ENCODE results near the gene KLF13. TPM values are rescaled to one million over a fixed set of nuclear protein-coding genes. Genes with fewer than 3 reads are reported as not detected.

KLF13 gene
- total RNA-seq, 2 donors from 2014 or later: 95.1 to 153 TPM

- Mint-ChIP-seq H3K36me3 (no peaks in the 10 kb centered on the region), H3K9me3 (no peaks in the 10 kb centered on the region), H3K27ac (no peak overlapping the region), H3K4me1 (ENCODE audit: low read depth in 2 of 2) (peaks cover 3 to 5% of the 10 kb centered on the region in 2 donors), H3K27me3 (no peaks in the 10 kb centered on the region), H3K4me3 (no peak overlapping the region)
- ATAC-seq (no peak), DNase-seq (ENCODE audit: low spot score) (no peak)
Measured at GRCh38 chr15:31303726-31304648, 22.6 kb upstream of the KLF13 start.

DNA sequence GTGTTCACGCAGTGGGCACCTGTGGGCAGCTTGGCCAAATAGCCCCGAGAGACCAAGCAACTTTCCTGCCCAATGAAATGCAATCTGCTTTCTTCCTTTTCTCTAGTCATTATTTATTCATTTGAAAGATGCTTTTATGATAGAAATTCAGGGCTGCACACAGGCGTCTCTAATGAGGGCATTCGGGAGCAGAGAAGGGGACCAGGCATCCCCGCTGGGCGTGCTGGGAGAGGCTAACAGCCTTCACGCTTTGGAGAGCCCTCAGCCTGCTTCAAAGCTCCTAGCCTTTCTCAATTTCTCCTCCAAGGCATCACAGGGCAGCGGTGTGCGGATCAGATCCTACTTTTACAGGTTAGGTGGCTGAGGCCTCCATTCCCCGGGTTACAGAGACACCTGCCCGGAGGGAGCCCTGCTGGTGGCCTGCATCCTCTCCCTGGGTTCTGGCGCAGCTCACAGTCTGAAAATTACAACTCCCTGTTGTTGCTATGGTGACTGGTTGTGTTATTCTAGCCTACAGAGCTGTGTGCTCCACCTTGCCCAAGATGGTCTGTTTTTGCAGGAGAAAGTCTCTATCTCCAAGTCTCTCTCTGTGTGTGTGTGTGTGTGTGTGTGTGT is 21.8 kb upstream of the KLF13 start:
- DNase-seq (ENCODE audit: low spot score): no peak
- no peaks in the 10 kb centered on the region for H3K36me3 Mint-ChIP-seq
- ATAC-seq: no peak
- peaks cover 3 to 5% of the 10 kb centered on the region in 2 donors for H3K4me1 Mint-ChIP-seq (ENCODE audit: low read depth in 2 of 2)
- H3K27me3 Mint-ChIP-seq: no peaks in the 10 kb centered on the region
- no peak overlapping the region for H3K27ac Mint-ChIP-seq
- no peak overlapping the region for H3K4me3 Mint-ChIP-seq
- no peaks in the 10 kb centered on the region for H3K9me3 Mint-ChIP-seq

- no peak overlapping the region for H3K27ac Mint-ChIP-seq
- DNase-seq (ENCODE audit: low spot score) (no peak), ATAC-seq (no peak)
Measured at GRCh38 chr15:31305375-31305774, 21.3 kb upstream of the KLF13 start.

DNA sequence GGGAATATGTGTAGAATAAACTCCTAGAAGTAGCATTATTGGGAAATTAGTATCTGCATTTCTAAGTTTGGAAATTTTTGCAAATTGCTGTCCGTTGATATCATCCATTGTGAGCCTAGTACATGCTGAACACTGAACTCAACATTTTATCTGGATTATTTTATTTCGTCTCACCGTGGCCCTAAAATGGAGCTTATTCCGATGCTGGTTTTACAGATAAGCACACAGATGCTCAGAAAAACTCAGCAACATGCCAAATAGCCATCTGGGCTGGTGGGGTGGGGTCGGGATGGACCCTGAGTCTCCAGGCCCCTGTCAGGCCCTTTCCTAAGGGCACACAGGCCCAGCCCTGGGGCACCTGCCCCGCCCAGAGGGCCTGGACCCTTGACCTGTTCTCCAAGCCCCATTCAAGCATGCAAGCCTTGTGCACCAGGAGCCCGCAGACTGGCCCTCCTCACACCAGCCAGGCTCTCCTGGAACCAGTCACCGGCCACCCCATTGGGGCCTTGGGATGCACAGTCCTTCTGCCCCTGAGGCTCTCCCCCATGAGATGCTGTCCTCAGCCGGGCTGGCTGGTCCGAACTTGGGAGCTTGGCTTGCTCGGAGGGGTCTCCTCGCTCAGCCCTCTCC is 20.7 kb upstream of the KLF13 start:
- no peak overlapping the region for H3K27ac Mint-ChIP-seq

More at GRCh38 chr15:31305375-31305774, 21.3 kb upstream of the KLF13 start:
- Mint-ChIP-seq H3K4me3 (no peak overlapping the region), H3K4me1 (ENCODE audit: low read depth in 2 of 2) (peaks cover 3 to 5% of the 10 kb centered on the region in 2 donors), H3K36me3 (no peaks in the 10 kb centered on the region), H3K27me3 (no peaks in the 10 kb centered on the region), H3K9me3 (no peaks in the 10 kb centered on the region)

DNA sequence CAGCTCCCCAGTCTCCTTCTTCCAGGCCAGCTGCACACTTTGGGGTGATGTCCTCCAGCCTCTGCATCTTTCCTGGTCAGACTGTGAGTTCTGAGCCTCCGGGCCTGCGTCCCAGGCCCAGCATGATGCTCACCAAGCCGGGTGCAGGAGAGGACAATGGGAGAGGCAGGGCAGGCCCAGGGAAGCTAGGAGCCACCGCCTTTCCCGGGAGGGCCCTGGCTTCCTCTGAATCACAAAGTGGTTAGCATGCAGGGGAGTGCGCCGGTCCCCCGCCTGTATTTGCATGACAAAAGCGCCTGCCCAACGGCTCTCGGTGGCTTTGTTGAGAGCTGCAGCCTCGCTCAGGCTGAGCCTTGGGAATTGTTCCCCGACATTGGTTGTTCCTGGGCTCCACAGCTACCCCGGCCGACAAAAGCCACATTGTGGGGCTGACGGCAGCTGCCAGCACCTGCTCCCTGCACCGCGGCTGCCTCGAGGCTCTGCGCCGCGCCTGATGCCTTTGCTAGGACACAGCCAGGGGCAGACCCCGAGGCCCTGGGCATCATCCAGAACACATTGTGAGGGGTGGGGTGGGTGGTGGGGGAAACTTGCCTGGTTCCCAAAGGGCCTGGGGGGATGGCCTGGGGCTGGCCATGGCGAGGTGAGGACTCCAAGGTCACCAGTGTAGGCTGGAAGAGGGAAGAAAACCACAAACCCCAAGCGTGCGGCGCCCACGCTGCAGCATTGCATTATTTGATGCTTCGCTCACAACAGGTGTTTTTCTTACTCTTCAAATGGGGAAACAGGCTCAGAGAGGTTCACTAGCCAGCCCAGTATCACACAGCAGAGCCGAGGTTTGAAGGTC is 20.0 kb upstream of the KLF13 start:
- Mint-ChIP-seq H3K27ac (no peak overlapping the region), H3K36me3 (no peaks in the 10 kb centered on the region), H3K4me1 (ENCODE audit: low read depth in 2 of 2) (peaks cover 3 to 5% of the 10 kb centered on the region in 2 donors), H3K4me3 (no peak overlapping the region), H3K27me3 (no peaks in the 10 kb centered on the region), H3K9me3 (no peaks in the 10 kb centered on the region)
- DNase-seq (ENCODE audit: low spot score): no peak
- ATAC-seq: no peak

More for the DNA sequence above, 20.7 kb upstream of the KLF13 start:
- Mint-ChIP-seq H3K27me3 (no peaks in the 10 kb centered on the region), H3K36me3 (no peaks in the 10 kb centered on the region), H3K4me1 (ENCODE audit: low read depth in 2 of 2) (peaks cover 3 to 5% of the 10 kb centered on the region in 2 donors), H3K4me3 (no peak overlapping the region), H3K9me3 (no peaks in the 10 kb centered on the region)
- no peak for DNase-seq (ENCODE audit: low spot score)
- ATAC-seq: no peak

GRCh38 chr15:31307270-31308184 is 19.1 kb upstream of the KLF13 start:
- Mint-ChIP-seq H3K27ac (no peak overlapping the region), H3K9me3 (no peaks in the 10 kb centered on the region), H3K4me3 (no peak overlapping the region), H3K4me1 (ENCODE audit: low read depth in 2 of 2) (peaks cover 3 to 5% of the 10 kb centered on the region in 2 donors), H3K36me3 (no peaks in the 10 kb centered on the region), H3K27me3 (no peaks in the 10 kb centered on the region)
- ATAC-seq (no peak), DNase-seq (ENCODE audit: low spot score) (no peak)

- ATAC-seq (no peak), DNase-seq (ENCODE audit: low spot score) (no peak)
- Mint-ChIP-seq H3K36me3 (no peaks in the 10 kb centered on the region), H3K9me3 (no peaks in the 10 kb centered on the region), H3K27ac (no peak overlapping the region), H3K4me3 (no peak overlapping the region), H3K27me3 (no peaks in the 10 kb centered on the region), H3K4me1 (ENCODE audit: low read depth in 2 of 2) (peaks cover 3 to 5% of the 10 kb centered on the region in 2 donors)
Measured at GRCh38 chr15:31308185-31308639, 18.4 kb upstream of the KLF13 start.

- no peak overlapping the region for H3K27ac Mint-ChIP-seq
- no peaks in the 10 kb centered on the region for H3K27me3 Mint-ChIP-seq
- DNase-seq (ENCODE audit: low spot score) (no peak), ATAC-seq (no peak)
- no peak overlapping the region for H3K4me3 Mint-ChIP-seq
- H3K36me3 Mint-ChIP-seq: no peaks in the 10 kb centered on the region
- H3K9me3 Mint-ChIP-seq: no peaks in the 10 kb centered on the region
- H3K4me1 Mint-ChIP-seq (ENCODE audit: low read depth in 2 of 2): peaks cover 1 to 2% of the 10 kb centered on the region in 2 donors
Measured at GRCh38 chr15:31309893-31310606, 16.6 kb upstream of the KLF13 start.

DNA sequence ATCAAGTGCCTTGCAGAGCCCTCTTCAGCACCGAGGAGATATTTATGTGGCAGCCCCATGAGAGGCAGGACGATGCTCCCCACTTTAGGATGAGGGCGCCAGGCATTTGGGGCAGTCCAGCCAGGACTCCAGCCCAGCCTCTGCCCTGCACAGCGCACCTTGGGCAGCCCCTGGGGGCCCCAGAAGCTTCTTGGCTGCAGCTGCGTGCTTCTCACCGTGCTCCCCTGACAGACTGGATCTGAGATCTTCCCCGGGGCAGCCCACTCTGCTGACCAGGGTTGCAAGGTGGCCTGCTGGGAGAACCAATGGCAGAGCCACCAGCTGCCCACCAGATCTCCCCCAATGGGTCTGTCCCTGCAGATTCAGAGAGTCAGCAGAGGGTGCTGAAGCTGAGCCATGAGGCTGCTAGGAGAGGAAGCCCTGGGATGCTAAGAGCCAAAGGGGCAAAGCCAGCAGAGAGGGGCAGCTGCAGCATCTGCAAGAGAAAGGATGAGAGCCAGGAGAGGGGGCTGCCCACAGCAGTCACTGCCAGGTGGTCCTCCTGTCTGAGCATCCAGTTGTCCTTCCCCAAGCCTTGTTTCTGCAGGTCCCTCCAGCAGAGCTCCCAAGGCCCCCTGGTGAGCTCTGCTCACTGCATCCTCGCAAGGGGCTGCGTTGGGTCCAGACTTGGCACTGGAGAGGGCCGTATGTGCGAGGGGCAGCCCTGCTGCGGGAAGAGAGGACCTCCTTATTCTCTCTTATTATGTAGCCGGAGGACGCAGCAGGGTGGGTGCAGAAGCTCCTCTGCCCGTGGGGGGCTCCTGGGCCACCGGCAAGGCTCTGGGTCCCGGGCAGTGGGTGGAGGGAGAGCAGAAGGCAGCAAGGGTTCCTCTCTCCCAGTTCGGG is 14.7 kb upstream of the KLF13 start:
- H3K27ac Mint-ChIP-seq: no peak overlapping the region
- peaks cover under 1 to 8% of the 10 kb centered on the region in 2 donors for H3K4me1 Mint-ChIP-seq (ENCODE audit: low read depth in 2 of 2)
- no peak overlapping the region for H3K4me3 Mint-ChIP-seq
- no peaks in the 10 kb centered on the region for H3K36me3 Mint-ChIP-seq
- no peaks in the 10 kb centered on the region for H3K9me3 Mint-ChIP-seq
- DNase-seq (ENCODE audit: low spot score) (no peak), ATAC-seq (no peak)
- H3K27me3 Mint-ChIP-seq: no peaks in the 10 kb centered on the region

DNA sequence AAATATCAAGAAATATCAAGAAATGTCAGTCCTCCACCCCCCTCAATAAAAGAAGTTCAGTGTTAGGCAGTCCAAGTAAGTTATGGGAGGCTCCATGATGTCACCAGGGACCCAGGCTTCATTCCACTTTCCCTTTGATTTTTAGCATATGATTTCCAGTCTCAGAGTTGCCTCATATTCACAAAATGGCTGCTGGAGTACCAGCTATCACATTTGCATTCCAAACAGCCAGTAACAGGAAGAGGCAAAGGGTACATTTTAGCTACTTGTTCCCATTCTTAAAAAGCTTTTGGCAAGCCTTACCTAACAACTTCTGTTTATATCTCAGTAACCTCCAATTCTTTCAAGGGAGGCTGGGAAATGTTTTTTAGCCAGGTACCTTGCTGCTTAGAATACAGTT is 13.4 kb upstream of the KLF13 start:
- no peak overlapping the region for H3K27ac Mint-ChIP-seq
- H3K9me3 Mint-ChIP-seq: no peaks in the 10 kb centered on the region
- no peaks in the 10 kb centered on the region for H3K36me3 Mint-ChIP-seq
- H3K27me3 Mint-ChIP-seq: no peaks in the 10 kb centered on the region
- no peak for ATAC-seq
- H3K4me1 Mint-ChIP-seq (ENCODE audit: low read depth in 2 of 2): peaks cover 11 to 16% of the 10 kb centered on the region in 2 donors
- no peak for DNase-seq (ENCODE audit: low spot score)
- H3K4me3 Mint-ChIP-seq: no peak overlapping the region

DNA sequence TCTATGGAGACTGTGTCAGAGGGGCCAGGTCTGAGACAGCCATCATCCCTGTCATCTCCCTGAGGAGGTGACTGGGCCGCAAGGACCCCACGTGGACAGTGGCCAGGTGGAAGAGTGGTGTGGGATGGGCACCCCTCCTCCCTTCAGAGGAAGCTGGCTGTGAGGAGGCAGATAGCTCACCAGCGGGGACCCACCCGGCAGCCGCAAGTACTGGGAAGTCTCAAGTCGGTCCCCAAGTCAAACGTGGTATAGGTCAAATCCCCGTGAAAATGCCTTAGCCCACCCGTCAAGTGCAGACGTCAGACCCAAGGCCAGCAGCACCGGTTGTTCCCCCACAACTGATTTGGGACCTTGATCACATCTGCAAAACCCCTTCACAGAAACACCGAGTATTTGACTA is 12.3 kb upstream of the KLF13 start:
- no peaks in the 10 kb centered on the region for H3K9me3 Mint-ChIP-seq
- no peak for DNase-seq (ENCODE audit: low spot score)
- no peaks in the 10 kb centered on the region for H3K27me3 Mint-ChIP-seq
- ATAC-seq: no peak
- H3K36me3 Mint-ChIP-seq: no peaks in the 10 kb centered on the region
- H3K27ac Mint-ChIP-seq: no peak overlapping the region
- no peak overlapping the region for H3K4me3 Mint-ChIP-seq
- peaks cover 11 to 18% of the 10 kb centered on the region in 2 donors for H3K4me1 Mint-ChIP-seq (ENCODE audit: low read depth in 2 of 2)
